NB4 (cell line): ENCODE data around the gene AFAP1.

Experiments used
- DNase-seq: peaks from one replicate; pipeline ENCODE4 v3.0.0; 2010; ENCODE audit warnings: low read depth
- H3K4me3 ChIP-seq: one replicate; pipeline ENCODE4 v1.5.1; 2011; ENCODE audit warnings: mild to moderate bottlenecking, low read depth, low read length, moderate library complexity
- CTCF ChIP-seq: IDR thresholded peaks from one replicate; pipeline ENCODE4 v1.5.1; 2012; ENCODE audit warnings: low read depth, low read length
- MAX ChIP-seq: IDR thresholded peaks from 2 replicates; pipeline ENCODE4 v1.6.1; 2011; ENCODE audit warnings: low read depth, low read length
- MYC ChIP-seq: IDR thresholded peaks from 2 replicates; pipeline ENCODE4 v1.6.1; 2011; ENCODE audit warnings: low read depth, low read length
- POLR2A ChIP-seq: IDR thresholded peaks from 2 replicates; pipeline ENCODE4 v1.6.1; 2011; ENCODE audit warnings: mild to moderate bottlenecking; ENCODE audit not compliant: insufficient read length; ENCODE audit errors: extremely low read depth

The AFAP1 gene

GRCh38 chr4:7716010-7716721, 223.5 kb downstream of the AFAP1 start:
- no peak for TF ChIP-seq CTCF
- TF ChIP-seq MYC, result no peak
- TF ChIP-seq POLR2A, result no peak
- no peak for TF ChIP-seq MAX
- H3K4me3 ChIP-seq, result no peak overlapping the region

GRCh38 chr4:7715271-7716009, 224.2 kb downstream of the AFAP1 start:
- no peak overlapping the region for H3K4me3 ChIP-seq
- TF ChIP-seq MYC (no peak), CTCF (no peak), MAX (no peak), POLR2A (no peak)
- DNase-seq, result no peak

More at GRCh38 chr4:7716010-7716721, 223.5 kb downstream of the AFAP1 start:
- no peak for DNase-seq

GRCh38 chr4:7714738-7715137, 224.9 kb downstream of the AFAP1 start:
- DNase-seq, result no peak
- no peak overlapping the region for H3K4me3 ChIP-seq
- TF ChIP-seq CTCF, result no peak
- TF ChIP-seq MAX, result no peak

GRCh38 chr4:7714176-7714575, 225.5 kb downstream of the AFAP1 start:
- DNase-seq, result no peak
- TF ChIP-seq CTCF, result no peak
- H3K4me3 ChIP-seq, result no peak overlapping the region

GRCh38 chr4:7713757-7714156, 225.9 kb downstream of the AFAP1 start:
- no peak for DNase-seq
- TF ChIP-seq MAX (no peak), CTCF (no peak), MYC (no peak), POLR2A (no peak)
- H3K4me3 ChIP-seq, result no peak overlapping the region
